Measurements from ENCODE around the gene RTN4RL1.

Gene RTN4RL1

DNA sequence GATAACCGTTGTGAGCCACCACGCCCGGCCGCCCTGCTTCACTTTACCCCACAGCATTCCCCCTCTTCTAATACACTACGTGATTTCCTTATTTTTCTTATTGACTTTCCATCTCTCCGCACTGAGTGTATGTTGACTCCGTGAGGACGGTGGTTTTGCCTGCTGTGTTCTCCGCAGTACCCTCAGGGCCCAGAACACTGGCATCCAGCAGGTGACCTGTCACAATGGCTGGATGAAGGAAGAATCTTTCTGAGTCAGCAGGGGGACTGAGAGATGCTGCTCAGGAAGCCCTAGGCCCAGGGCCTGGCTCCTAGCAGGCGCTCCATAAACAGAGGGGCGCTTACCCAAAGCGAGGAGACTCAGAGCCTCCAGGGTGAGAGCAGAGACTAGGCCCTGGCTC, 79.5 kb downstream of the RTN4RL1 start:
- no peak for DNase-seq

DNA sequence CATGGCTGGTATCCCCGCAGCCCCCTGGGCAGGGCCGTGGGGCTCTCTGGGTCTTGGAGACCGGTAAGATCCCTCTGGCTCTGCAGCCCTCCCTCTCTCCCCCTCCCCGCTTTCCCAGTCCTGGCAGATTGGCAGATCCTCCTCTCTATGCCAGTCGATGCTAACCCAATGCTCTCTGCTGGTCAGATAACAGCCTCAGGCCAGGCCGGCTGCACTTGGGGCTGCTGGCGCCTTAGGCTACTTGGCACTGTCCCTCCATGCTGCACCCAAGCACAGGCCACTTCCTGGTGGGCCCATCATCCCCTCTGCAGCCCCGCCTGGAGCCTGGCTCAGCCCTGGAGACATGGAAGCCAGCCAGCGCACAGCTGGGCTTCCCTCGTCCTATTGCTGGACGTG, 81.7 kb downstream of the RTN4RL1 start:
- DNase-seq = no peak

DNA sequence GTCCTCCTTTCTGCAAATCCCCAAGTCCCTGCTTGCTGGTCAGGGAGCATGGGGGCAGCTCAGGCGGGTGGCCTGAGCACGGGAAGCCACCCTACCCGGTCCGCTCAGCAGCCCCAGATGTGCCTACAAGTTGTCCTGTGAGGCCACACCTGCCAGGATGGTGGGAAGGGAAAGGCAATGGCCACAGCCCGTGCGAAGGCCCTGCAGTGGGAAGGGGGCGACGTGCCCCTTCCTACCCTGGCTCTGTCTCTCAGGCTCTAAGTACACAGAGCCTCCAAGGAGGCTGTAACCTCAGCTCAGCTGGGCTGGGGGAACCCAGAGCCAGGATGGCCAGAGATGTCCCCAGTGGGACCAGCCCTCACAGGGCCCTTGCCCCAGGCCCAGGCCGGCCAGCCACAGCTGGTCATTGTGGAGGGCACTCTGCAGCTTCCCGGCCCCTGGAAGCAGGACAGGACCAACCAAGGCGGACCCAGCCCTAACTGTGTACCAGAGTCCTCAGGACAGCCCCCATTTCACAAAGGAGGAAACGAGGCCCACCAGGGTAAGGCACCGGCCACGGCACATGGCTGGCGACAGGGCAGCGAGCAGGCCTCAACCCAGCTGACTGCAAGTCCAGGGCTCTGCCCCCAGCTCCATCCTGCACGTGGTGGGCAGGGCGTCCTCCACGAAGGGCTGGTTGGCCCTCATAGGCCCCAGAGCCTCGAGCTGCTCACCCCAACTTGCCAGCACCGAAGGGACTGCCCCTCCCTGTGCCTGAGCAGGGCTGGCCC, 82.3 kb downstream of the RTN4RL1 start:
- DNase-seq = no peak

DNA sequence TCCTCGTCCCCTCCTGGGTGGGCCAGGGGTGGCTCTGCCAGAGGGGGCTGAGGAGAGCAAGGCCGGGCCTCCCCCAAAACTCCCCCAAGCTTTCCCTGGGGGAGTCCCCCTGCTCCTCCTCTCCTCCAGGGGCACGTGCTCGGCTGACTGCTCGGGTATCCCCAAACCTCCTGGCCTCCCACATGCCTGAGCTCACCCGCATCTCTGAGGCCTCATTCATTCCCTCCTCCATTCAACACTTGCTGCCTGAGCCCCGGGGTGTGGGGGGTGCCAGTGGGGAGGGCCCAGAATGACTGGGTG, 83.1 kb downstream of the RTN4RL1 start:
- DNase-seq = no peak

DNA sequence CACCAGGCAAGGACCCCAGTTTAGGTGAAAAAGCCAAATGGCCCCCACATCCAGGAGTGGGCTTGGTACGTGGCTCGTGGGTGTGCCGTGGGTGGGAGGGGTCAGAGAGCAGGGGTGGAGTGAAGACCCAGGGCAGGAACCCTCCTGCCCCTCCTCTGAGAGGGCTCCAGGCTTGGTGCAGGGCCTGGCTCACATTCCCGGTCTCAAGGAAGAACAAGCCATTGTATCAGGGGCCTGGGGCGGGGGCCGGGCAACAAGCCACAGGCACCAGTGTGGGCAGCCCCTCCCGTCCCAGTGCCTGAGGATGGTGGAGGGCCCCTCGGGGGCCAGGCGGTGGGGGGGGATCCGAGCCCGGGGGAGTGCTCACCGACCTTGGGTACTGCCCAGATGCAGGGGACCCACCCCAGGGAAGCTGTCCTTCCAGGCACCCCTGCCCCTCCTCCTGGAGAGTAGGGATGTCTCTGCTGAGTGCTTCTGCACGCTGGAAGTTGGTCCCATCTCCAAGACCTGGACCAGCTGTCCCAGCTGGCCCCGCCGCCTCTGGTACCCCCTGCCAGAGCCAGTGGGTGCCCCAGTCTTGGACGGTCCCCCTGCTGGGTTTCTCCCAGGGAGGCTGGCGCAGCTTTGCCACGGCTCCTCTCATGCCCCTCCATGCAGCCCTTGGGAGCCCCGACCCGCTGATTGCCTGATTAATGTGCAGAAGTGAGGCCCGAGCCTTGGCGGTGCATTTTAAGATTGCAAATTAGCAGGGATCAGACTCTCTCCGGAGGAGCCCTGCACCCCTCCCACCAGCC, 83.7 kb downstream of the RTN4RL1 start:
- DNase-seq = no peak

DNA sequence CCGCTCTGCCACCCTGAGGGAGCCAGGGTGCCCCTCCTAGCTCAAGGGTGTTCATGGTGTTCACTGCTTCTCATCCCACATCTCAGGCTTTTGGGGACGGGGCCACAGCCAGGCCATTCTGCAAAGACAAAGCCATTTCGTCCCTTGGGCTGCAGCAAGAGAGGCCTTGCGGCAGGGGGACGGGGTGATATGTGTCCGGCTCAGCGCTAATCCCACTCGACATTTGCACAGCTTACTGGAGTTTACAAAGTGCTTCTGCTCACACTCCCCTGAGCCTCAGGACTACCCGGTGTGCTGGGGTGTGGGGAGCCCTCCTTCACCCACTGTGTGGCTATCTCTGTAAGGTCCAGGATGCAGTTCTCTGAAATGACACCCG, 84.3 kb downstream of the RTN4RL1 start:
- no peak for DNase-seq

DNA sequence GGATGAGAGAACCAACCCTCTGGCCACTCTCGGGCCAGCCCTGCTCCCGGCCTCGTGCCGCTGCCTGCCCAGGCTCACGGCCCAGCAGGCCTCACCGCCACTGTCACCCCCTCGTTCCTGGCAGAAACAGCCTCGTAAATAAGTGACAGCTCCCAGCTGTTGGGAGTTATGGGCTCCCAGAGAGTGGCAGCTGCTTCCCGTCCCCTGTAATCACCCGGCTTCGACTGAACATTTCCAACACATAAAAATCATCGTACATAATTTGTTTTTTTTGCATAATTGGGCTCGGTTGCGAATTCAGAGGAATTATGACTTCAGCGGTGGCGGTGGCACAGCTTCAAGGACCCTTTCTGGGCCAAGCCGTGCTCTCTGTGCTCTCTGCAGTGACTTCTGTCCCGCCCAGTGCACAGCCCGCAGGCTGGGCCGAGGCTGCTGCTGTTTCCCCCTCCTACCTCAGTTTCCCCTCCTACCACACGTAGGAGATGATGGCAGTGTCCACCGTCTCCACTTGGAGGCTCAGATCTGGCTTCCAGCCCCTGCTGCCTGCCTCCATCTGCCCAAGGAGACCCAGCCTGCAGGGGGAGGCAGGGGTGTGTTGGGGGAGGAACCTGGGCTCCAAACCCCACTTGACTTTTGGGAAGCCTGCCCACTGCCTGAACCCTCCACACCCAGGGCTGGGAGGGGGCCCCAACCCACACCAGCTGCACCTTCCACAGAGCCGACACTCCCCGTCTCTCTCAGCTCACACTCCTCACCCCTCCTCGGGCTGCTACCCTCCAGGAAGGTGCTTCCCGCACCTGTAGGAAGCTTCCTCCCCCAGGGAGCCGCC, 84.9 kb downstream of the RTN4RL1 start:
- DNase-seq = no peak

DNA sequence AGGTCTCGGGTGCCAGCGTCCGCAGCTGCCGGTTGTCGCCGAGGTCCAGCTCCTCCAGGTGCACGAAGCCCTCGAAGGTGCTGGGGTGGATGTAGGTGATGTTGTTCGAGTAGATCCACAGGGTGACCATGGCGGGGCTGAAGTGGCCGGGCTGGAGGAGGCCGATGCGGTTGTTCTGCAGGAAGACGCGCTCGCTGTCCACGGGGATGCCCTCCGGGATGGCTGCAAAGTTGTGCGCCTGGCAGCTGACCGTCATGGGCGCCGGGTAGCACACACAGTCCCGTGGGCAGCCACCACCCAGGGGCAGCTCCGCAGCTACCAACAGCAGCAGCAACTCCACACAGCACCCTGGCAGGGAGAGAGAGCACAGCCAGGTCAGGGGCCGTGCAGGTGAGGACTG, 87.7 kb downstream of the RTN4RL1 start:
- DNase-seq = no peak

DNA sequence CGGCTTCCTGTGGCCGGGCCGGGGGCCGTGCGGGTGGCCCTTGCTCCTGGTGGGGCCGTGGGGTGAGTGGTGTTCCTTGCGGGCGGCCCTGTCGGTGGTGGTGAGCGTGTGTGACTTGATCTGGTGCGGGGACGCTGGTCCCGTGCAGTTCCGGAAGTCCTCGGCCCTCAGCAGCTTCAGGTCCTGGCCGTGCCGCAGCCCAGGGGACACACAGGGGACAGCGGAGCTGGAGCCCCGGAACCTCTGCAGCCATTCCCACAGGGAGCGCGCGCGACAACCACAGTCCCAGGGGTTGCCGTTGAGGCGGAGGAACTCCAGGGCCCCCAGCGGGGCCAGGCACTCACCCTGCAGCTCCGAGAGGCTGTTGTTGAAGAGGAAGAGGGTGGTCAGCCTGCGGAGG, 88.4 kb downstream of the RTN4RL1 start:
- DNase-seq = no peak

DNA sequence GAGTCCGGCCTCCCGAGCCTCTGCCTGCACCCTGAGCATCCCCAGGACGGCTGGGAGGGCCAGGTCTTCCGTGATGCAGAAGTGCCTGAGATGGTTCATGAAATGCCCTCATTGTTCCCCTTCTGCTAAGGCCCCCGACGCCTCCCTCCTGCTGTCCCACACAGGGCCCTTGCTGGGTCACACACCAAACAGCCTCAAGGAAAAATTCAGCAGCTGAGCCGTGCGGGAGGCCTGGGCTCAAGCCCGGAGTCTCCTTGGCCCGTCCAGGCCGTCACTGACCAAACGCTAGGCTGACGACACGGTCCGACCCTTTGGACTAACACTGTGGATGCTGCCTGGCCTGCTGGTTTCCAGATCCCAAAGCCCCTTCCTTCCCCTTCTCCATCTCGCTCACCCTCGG, 90.2 kb downstream of the RTN4RL1 start:
- DNase-seq = no peak

DNA sequence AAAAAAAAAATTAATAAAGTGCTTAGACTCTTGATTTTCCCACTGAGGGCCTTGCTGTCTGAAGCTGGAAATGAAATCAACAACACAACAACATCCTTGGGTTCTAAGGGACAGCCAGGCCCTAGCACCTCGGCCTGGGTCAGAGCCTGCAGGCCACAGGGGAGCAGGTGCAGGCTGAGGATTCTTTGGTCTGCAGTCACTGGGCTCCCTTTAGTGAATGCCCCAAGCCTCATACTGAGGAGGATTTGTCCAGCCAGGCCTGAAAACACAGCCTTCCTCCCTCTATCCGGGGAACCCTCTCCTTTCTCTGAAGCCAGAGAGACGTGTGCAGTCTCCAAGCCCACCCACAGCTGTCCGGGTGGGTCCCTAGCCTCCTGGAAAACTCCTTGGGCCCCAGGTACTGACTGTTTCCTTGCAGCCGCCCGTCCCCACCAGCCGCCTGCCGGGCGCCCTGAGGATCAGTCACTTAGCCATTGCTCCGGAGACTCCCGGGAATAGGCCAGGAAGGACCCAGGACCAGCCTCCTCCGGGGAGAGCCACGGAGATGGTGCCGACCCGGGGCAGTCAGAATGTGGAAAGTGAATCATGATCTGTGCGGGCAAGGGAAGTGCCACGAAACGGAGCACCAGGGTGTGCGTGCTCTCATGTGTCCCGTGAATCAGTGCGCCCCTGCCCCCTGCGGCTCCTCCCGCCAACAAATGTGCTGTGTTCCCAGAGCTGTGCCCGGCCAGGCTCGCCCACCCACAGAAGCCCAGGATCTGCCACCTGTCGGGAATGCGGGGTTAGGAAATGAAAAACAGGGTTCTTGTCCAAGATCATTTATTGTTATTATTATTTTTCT, 91.0 kb downstream of the RTN4RL1 start:
- no peak for DNase-seq

DNA sequence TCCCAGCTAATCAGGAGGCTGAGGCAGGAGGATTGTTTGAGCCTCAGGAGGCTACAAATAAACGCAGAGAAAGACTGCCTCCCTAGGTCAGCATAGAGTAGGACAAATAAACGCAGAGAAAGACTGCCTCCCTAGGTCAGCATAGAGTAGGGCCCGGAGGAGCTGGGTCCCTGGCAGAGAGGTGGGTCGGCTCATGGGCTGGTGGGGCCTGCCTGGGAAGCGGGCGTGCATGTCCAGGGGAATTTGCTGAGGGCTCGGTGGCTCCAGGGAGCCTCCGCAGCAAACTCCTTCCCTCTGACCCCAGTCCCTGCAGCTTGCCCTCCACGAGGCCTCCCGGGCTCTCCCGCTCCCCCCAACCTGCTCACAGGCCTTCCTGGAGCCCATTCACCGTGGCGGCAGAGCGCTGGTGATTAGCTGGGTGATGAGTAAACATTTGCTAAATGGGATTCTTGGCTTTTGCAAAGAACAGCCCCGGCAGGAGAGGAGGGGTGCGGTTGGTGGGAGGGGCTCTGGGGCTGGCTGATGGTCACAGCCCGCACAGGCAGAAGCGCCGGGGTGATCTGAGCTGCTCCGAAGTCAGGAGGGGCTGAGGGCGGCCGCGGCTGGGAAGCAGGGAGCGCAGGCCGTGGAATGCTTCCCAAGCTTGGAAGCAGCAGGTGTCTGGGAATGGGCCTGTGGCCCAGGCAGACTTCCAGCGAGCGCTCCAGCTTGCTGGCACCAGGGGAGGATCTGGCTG, 93.1 kb downstream of the RTN4RL1 start:
- no peak for DNase-seq

DNA sequence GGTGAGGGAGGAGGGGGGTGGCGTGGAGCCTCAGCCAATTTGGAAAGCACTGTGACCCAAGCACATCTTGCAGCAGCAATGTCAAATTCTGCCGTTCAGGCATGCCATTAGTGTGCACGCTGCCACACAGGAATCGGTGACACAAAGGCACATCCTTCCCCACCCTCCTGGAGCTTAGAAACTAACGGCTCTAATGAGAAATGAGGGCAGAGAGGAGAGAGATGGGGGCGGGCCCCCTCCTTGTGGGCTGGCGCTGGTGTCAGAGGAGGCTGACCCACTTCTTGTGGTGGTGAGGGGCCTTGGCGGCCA, 94.8 kb downstream of the RTN4RL1 start:
- DNase-seq = no peak

DNA sequence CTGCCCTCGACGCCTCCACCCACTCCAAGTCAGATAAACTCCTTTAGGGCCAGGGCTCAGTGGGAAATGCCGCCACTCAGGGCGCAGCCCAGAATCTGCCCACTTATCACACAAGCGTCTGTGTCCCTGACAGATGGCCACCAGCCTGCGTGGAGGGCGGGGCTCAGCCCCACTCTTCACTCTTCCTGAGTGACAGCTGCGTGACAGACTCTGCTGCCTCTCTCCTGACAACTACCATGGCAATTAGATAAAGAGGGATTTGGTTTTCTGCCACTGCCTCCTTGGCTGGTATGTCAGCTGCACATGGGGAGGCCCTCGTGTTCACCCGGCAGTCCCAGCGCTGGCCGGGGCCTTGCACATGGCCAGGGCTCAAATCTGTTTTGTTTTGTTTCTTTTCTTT, 96.2 kb downstream of the RTN4RL1 start:
- DNase-seq = no peak

DNA sequence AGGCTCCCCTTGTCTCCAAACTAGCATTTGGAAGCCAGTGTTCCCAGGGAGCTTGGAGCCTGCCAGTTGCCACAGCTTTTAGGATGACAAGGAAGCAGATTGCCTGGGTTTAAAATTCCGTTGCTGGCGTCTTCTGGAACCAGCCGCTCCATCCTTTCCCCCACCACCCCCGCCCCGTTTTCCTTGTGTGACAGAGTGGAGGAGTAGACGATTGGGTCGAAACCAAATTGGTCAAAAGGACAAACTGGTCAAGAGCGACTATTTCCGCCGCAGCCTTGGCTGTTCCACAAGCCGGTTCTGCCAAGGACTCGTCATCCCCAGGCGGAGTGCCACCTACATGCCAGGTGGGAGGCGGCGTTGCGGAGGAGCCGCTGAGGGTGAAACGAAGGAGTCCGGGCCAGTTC, 104.2 kb downstream of the RTN4RL1 start:
- DNase-seq = no peak

DNA sequence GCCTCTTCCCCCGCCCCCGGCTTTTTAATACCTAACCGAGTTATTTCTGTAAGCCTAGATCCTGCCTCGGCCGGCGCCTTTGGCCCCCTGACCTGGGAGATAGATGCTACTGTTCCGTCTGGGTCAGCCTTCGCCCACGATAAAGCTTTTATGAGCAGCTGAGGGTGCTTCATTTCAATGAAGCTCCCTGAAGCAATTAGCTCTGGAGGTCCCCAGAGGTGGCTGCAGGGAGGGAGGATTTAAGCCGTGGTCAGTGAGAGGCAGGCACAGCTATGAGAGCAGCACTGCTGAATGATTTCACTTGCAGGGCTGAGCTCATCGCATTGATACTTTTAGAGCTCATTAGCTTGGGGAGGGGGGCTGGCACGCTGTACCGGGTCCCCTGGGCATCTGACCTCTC, 105.9 kb downstream of the RTN4RL1 start:
- no peak for DNase-seq

DNA sequence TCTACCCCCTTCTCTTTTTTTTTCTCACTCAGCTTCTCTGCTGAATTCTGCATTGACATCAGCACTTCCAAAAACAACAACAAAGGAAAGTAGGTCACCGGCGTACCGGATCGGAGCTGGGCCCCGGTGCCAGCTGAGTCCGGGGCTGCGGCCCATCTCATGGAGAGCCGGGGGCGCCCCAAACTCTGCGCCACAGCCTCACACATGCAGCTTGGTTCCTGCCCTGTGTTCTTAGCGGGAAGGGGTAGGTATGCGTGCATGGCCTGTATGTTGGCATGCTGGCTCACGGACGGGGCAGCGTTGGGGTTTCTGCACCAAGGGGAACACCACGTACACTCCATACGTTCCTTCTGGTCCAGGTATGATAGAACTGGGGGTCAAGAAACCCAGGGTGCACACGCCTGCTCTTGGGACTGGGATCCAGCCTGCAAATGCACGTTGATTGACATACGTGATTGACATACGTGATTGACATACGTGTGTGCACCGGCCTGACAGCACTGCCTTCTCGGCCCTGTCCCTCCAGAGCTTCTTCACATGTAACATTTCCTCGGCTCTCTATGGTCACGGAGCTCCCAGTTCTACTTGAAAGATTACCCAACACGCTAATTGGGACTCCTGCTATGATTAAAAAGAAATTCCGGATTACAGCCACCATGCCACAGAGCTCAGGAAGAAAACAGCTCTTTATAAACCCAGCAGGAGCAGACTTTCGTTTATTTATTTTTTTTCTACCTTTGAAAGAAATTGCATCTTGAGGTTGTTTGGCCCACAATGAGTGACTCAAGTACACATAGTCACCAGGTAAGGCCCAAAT, 106.6 kb downstream of the RTN4RL1 start:
- no peak for DNase-seq

DNA sequence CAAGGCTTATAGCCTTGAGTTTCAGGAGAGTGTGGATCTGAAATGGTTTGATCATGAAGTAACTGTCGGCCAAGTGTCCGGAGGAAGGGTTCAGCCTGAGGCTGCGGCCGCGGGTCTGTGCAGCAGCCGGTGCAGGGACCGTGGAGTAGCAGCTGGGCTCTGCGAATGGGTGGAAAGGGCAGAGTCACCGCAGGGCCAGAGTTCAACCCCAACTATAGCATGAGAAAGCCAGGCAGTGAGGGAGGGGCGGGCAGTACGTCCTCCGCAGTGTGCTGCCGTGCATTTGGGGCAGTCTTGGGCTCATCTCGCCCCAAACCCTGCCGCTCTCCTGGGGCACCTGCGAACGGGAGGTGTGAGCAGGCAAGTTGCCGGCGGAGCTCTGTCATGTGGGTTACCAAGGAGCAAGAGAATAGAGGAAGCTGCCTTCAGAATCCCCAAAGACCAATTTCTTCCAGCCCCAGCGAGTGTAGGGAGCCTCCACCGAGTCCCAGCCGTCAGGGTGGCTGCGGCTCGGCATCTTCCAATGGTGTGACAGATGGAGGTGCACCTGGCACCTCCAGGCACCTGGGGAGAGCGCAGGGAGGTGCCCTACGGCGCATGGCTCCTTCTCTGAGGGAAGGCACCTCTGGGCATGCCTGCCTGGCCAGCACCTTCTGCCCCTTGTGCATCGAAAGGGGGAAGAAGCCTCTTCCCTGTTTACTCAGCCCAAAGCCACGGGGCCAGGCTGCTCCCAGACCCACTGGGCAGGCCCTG, 108.0 kb downstream of the RTN4RL1 start:
- no peak for DNase-seq

DNA sequence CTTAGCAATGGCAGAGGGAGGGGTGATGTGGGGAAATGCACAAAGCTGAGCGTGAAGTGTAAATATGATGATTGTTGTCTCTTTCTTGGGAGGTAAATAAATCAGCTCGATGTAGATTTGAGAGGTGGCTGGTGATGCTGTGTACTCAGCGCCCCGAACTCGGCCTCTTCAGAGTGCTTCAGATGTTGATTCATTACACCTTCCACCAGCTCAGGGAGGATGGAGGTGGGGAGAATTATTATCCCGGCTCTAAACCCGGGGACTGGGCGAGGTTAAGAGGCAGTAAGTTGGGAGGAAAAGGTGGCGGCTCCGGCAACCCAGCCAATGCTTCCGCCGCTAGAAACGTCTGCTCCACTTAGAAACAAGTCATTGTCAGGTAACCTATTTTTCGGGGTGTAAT, 108.8 kb downstream of the RTN4RL1 start:
- DNase-seq = no peak

DNA sequence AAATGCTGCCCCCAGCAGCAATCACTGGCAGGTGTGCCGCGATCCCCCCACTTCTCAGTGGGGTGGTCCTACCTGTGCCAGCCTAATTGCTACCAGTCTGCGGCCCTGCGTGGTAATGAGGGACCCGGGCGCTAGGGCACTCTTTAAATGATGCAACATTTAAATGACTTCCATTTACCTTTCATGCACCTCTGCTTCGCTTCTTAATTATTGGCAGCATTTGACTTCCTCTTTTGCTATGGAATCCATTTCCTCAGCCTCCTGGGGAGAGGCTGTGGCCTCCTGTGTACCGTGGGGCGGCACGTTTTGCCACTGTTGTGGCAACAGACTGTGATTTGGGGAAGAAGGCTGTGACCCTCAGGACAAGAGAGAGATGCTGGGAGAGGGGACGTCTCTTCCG, 109.2 kb downstream of the RTN4RL1 start:
- no peak for DNase-seq

DNA sequence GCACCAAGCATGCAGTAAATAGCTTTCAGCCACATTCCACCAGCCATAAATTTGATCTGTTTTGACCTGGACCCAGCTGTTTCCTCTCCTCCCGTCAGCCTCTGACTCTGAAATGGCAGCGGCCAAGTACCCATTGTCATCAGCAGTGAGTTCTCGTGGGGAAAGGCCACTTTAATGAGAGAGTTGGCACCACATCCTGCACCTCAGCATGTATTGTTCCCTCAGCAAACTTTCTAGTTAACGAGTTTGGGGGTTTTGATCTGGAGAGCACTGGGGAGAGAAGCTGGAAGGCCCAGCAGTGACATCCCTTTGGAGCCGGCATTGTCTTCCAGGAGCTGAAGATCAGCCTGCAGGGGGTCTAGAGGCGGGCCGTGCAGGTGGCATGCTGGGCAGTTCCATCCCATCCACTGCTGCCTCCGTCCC, 110.5 kb downstream of the RTN4RL1 start:
- DNase-seq = no peak
